MM.1S (cell line): ENCODE measurements around the gene GDI1.

Experiments used
- EZH2 ChIP-seq: fragments of 300-600 bp; sonication (generic); optimal IDR thresholded peaks from 2 replicates; pipeline ENCODE3; 2017; ENCODE audit warnings: low read depth, mild to moderate bottlenecking, antibody characterized with exemption, low read length, mixed read lengths
- EZH2phosphoT487 ChIP-seq: fragments of 300-600 bp; sonication (generic); IDR thresholded peaks from 2 replicates; pipeline ENCODE4 v1.6.1; 2018; ENCODE audit warnings: antibody characterized with exemption, low read length
- TF ChIP-seq, protein P1 (sequence below): fragments of 300-600 bp; sonication (generic); IDR thresholded peaks from 2 replicates; pipeline ENCODE4 v1.5.1; 2016; ENCODE audit warnings: antibody characterized with exemption, low read length, mixed read lengths

DNA sequence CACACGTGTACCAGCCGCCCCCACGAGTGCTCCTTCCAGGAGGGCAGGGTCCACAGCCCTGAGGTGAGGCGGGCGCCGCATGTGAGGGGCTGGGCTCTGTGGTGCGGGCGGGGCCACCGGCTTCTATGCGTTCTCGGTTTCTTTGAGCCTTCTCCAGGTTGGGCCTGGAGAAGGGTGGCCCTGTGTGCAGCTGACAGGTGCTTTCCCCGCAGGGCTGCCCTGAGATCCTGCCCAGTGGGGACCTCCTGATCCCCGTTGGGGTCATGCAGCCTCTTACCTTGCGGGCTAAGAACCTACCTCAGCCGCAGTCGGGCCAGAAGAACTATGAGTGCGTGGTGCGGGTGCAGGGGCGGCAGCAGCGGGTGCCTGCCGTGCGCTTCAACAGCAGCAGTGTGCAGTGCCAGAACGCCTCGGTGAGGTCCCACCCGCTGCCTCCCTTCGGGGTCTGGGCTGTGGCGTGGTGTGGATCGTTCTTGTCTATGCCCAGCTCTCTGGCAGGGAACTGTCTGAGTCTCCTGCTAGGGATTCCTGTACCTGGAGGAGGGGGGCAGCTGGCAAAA, 27.9 kb downstream of the GDI1 start:
- TF ChIP-seq EZH2 (no peak), EZH2phosphoT487 (no peak)
- TF ChIP-seq, protein P1, sequence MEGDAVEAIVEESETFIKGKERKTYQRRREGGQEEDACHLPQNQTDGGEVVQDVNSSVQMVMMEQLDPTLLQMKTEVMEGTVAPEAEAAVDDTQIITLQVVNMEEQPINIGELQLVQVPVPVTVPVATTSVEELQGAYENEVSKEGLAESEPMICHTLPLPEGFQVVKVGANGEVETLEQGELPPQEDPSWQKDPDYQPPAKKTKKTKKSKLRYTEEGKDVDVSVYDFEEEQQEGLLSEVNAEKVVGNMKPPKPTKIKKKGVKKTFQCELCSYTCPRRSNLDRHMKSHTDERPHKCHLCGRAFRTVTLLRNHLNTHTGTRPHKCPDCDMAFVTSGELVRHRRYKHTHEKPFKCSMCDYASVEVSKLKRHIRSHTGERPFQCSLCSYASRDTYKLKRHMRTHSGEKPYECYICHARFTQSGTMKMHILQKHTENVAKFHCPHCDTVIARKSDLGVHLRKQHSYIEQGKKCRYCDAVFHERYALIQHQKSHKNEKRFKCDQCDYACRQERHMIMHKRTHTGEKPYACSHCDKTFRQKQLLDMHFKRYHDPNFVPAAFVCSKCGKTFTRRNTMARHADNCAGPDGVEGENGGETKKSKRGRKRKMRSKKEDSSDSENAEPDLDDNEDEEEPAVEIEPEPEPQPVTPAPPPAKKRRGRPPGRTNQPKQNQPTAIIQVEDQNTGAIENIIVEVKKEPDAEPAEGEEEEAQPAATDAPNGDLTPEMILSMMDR: no peak
